Measurements from ENCODE around the gene MINDY4B. TPM values are rescaled to one million over a fixed set of nuclear protein-coding genes. Genes with fewer than 3 reads are reported as not detected.

Gene MINDY4B
- total and polyA plus RNA-seq, 7 donors = not detected

DNA sequence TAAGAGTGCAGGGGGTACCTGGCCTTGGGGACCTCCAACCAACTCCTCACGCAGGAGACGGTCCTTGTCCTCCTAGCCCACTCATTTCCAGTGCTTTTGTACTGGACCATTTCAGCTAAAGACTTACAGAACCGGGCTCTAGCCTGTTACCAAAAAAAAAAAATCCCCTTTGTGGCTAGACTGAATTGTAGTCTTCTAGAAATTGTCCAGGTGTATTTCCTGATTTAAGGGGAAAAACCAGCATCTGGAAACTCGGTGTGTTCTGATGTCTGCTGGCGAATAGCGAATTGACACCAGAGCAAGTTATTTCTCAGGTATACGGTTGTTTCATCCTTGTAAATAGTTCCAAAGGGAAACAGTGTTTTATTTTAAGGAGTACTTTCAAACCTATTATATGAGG, 21.1 kb upstream of the MINDY4B start:
- intact Hi-C loops (cut with DNase I) = no loop called here
- ATAC-seq = no peak
- H3K36me3 ChIP-seq (ENCODE audit: insufficient read depth in 1 of 2, low read depth in 1 of 2) = no peaks in the 10 kb centered on the region

DNA sequence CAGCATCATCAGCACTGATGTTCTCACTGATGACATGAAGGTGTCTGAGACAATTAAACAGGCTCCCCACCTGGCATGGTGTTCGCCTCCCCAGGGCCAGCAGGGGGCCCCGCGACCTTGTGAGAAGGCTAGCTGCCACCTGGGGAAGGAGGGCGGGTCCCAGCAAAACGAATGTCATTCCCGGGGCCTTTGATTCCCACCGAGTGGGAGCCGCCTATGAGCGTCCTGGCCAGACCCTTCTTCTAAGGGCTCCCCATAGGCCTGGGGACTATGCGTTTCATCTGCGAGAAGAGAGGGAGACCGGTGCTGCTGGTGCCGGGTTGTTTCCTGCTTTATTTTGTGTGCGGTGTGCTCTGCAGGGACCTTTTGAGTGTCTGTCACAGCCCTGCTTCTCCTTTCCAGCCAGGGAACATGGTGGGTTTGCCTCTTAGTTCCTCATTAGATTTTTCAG, 20.5 kb upstream of the MINDY4B start:
- no peak overlapping the region for H3K4me3 ChIP-seq
- H3K27me3 ChIP-seq (ENCODE audit: insufficient read depth in 3 of 3, low read length in 2 of 3) = peaks cover 0 to 2% (median 0%) of the 10 kb centered on the region in 3 donors
- intact Hi-C loops (cut with DNase I) = no loop called here
- no peaks in the 10 kb centered on the region for H3K4me1 ChIP-seq
- ATAC-seq = no peak
- H3K9me3 ChIP-seq = no peaks in the 10 kb centered on the region
- H3K36me3 ChIP-seq (ENCODE audit: insufficient read depth in 1 of 2, low read depth in 1 of 2) = no peaks in the 10 kb centered on the region
- H3K27ac ChIP-seq = no peak overlapping the region
- WGBS, 3 donors = 15 to 22% (median 18%) methylated on average over 14 of the region's 14 CpGs
- TF ChIP-seq, protein P1, sequence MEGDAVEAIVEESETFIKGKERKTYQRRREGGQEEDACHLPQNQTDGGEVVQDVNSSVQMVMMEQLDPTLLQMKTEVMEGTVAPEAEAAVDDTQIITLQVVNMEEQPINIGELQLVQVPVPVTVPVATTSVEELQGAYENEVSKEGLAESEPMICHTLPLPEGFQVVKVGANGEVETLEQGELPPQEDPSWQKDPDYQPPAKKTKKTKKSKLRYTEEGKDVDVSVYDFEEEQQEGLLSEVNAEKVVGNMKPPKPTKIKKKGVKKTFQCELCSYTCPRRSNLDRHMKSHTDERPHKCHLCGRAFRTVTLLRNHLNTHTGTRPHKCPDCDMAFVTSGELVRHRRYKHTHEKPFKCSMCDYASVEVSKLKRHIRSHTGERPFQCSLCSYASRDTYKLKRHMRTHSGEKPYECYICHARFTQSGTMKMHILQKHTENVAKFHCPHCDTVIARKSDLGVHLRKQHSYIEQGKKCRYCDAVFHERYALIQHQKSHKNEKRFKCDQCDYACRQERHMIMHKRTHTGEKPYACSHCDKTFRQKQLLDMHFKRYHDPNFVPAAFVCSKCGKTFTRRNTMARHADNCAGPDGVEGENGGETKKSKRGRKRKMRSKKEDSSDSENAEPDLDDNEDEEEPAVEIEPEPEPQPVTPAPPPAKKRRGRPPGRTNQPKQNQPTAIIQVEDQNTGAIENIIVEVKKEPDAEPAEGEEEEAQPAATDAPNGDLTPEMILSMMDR (IDR thresholded peaks at IDR 0.05) = peak; percentile 15
- DNase-seq = peak; percentile 24 to 46

More for the DNA sequence above, 21.1 kb upstream of the MINDY4B start:
- WGBS, 3 donors = 77 to 89% (median 85%) methylated on average over 7 of the region's 7 CpGs
- no peaks in the 10 kb centered on the region for H3K4me1 ChIP-seq
- no peak overlapping the region for H3K27ac ChIP-seq
- TF ChIP-seq, protein P1 (IDR thresholded peaks at IDR 0.05) = no peak
- H3K9me3 ChIP-seq = no peaks in the 10 kb centered on the region
- H3K4me3 ChIP-seq = no peak overlapping the region
- DNase-seq = no peak
- peaks cover 0 to 2% (median 0%) of the 10 kb centered on the region in 3 donors for H3K27me3 ChIP-seq (ENCODE audit: insufficient read depth in 3 of 3, low read length in 2 of 3)

DNA sequence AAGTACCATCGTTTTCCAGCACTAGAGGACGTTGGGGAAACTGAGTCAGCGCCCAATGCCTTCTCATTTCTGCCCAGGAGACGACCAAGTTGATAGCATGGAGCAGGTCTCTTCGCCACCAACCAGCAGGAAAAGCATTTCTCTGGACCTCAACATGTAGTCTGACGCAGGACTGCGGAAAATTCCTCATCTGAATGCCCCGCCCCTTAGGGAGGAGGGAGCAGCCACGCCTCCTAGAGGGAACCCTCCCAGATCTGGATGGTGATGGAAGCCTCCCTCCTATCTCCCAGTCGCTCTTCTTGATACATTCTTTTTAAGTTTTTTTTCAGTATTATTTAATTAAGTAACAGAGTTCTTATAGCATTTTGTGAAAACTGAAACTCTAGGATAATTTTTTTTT, 17.4 kb upstream of the MINDY4B start:
- DNase-seq (no peak), ATAC-seq (no peak)
- H3K9me3 ChIP-seq = no peaks in the 10 kb centered on the region
- TF ChIP-seq, protein P1 (IDR thresholded peaks at IDR 0.05) = no peak
- H3K4me3 ChIP-seq = no peak overlapping the region
- peaks cover 0 to 3% (median 2%) of the 10 kb centered on the region in 3 donors for H3K27me3 ChIP-seq (ENCODE audit: insufficient read depth in 3 of 3, low read length in 2 of 3)
- no peak overlapping the region for H3K27ac ChIP-seq
- H3K36me3 ChIP-seq (ENCODE audit: insufficient read depth in 1 of 2, low read depth in 1 of 2) = no peaks in the 10 kb centered on the region
- 58 to 72% (median 66%) methylated on average over 10 of the region's 10 CpGs for WGBS, 3 donors
- intact Hi-C loops (cut with DNase I) = loop anchor here in 1 of 2 donors (5.0 kb wide), 1 partner anchor 225 kb away; no protein-coding TSS in a partner anchor
- no peaks in the 10 kb centered on the region for H3K4me1 ChIP-seq

DNA sequence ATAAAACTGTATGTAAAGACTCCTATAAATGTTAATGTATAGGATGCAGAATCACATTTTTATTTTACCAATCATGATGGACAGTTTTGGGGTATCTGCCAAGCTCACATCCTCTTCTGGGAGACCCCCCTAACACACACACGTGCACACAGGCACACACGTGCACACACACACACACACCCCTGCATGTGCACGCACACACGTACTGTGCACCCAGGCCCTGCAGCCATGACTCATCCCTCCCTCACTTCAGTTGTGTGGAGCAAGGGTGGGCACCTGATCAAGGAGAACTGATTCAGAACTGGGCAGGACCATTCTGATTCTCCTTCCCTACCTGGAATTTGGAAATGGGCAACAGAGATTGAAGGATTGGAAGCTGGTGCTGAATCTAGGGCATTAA, 16.0 kb upstream of the MINDY4B start:
- WGBS, 3 donors = 72 to 86% (median 85%) methylated on average over 4 of the region's 4 CpGs
- TF ChIP-seq, protein P1 (IDR thresholded peaks at IDR 0.05) = no peak

DNA sequence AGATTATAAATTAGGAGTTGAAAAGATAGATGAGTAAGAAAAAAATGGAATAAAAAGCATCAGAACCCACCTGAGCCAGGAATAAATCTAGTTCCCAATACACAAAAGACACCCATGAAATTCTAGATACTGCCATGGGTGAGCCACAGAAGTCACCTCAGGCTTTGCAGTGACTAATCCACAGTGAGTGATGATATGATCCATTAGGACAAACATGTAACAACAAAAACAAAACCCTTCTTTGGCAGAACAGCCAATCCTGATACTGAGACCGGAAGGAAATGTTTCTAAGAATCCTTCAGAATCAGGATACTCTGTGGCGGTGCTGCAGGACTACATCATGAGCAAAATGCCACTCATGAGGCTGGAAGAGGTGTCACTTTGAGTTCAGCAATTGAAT, 15.0 kb upstream of the MINDY4B start:
- WGBS, 3 donors = 65 to 70% (median 68%) methylated on average over 2 of the region's 2 CpGs
- Histone ChIP-seq H3K27me3 (ENCODE audit: insufficient read depth in 3 of 3, low read length in 2 of 3) (peaks cover 0 to 6% (median 4%) of the 10 kb centered on the region in 3 donors), H3K36me3 (ENCODE audit: insufficient read depth in 1 of 2, low read depth in 1 of 2) (no peaks in the 10 kb centered on the region), H3K9me3 (no peaks in the 10 kb centered on the region), H3K27ac (no peak overlapping the region), H3K4me3 (no peak overlapping the region), H3K4me1 (no peaks in the 10 kb centered on the region)
- TF ChIP-seq, protein P1 (IDR thresholded peaks at IDR 0.05) = no peak
- intact Hi-C loops (cut with DNase I) = loop anchor here in 1 of 2 donors (5.0 kb wide), 1 partner anchor 227 kb away; no protein-coding TSS in a partner anchor
- ATAC-seq = no peak
- DNase-seq = no peak

More for the DNA sequence above, 16.0 kb upstream of the MINDY4B start:
- Histone ChIP-seq H3K4me1 (no peaks in the 10 kb centered on the region), H3K27me3 (ENCODE audit: insufficient read depth in 3 of 3, low read length in 2 of 3) (peaks cover 0 to 6% (median 2%) of the 10 kb centered on the region in 3 donors), H3K27ac (no peak overlapping the region), H3K4me3 (no peak overlapping the region), H3K9me3 (no peaks in the 10 kb centered on the region), H3K36me3 (ENCODE audit: insufficient read depth in 1 of 2, low read depth in 1 of 2) (no peaks in the 10 kb centered on the region)
- DNase-seq = no peak
- intact Hi-C loops (cut with DNase I) = loop anchor here in 1 of 2 donors (5.0 kb wide), 1 partner anchor 226 kb away; no protein-coding TSS in a partner anchor
- ATAC-seq = no peak
